Erythroblast (primary cell): ENCODE data around the gene SETBP1.

Experiments used
- GATA1 ChIP-seq: IDR thresholded peaks from 2 replicates; pipeline ENCODE4 v1.6.1; 2011; ENCODE audit warnings: low read depth, mild to moderate bottlenecking, control low read depth, low read length, moderate library complexity
- POLR2A ChIP-seq: IDR thresholded peaks from 2 replicates; pipeline ENCODE4 v1.6.1; 2011; ENCODE audit warnings: mild to moderate bottlenecking, low read length

- TF ChIP-seq POLR2A, result no peak
- TF ChIP-seq GATA1, result no peak
Measured at GRCh38 chr18:44732599-44732998, 51.9 kb downstream of the SETBP1 start.
